Esophagus muscularis mucosa (tissue), 4 donors: ENCODE measurements around the gene NDUFA11. TPM values are rescaled to one million over a fixed set of nuclear protein-coding genes. Genes with fewer than 3 reads are reported as not detected.
A peak's percentile ranks its signal among the peaks of the same experiment; 100 is the strongest.

Experiments
- DNase-seq: peaks from one replicate; pipeline ENCODE4 v3.0.0-alpha.2; 2017; ENCODE audit errors: extremely low spot score
- H3K27ac ChIP-seq, 4 donors: fragments of 200-600 bp; sonication (generic); replicated peaks in 1 of 4; 1 replicate in 3 of 4; 2 replicates in 1 of 4; pipeline ENCODE4 v1.5.1; 2016 to 2019; ENCODE audit warnings: mild to moderate bottlenecking in 1 of 4
- H3K27me3 ChIP-seq, 4 donors: fragments of 200-600 bp; sonication (generic); one replicate each; pipeline versions ENCODE4 v1.5.1 to v1.6.0; 2016 to 2019
- H3K36me3 ChIP-seq, 4 donors: fragments of 200-600 bp; sonication (generic); one replicate each; pipeline ENCODE4 v1.5.1; 2016 to 2019
- H3K4me1 ChIP-seq, 4 donors: fragments of 200-600 bp; sonication (generic); one replicate each; pipeline ENCODE4 v1.5.1; 2016 to 2019
- H3K4me3 ChIP-seq, 4 donors: fragments of 200-600 bp; sonication (generic); 1 replicate in 2 of 4; 2 replicates in 2 of 4; pipeline ENCODE4 v1.5.1; 2016 to 2019; ENCODE audit warnings: mild to moderate bottlenecking in 4 of 4, moderate library complexity in 1 of 4
- H3K9me3 ChIP-seq, 4 donors: fragments of 200-600 bp; sonication (generic); 1 replicate in 3 of 4; 2 replicates in 1 of 4; pipeline ENCODE4 v1.5.1; 2016 to 2019
- CTCF ChIP-seq, 3 experiments: fragments of 200-600 bp in 2 of 3; fragments of 450-650 bp in 1 of 3; sonication (generic) in 2 of 3; IDR thresholded peaks; one replicate each; pipeline ENCODE4 v1.5.1; 2017 to 2019; ENCODE audit warnings: antibody characterized with exemption in 3 of 3, mild to moderate bottlenecking in 2 of 3, moderate library complexity in 1 of 3
- EP300 ChIP-seq: sonication (generic); formaldehyde crosslinking; IDR thresholded peaks from one replicate; pipeline ENCODE4 v1.6.1; 2017; ENCODE audit warnings: antibody characterized with exemption
- POLR2A ChIP-seq: fragments of 450-650 bp; IDR thresholded peaks from one replicate; pipeline ENCODE4 v1.6.1; 2017; ENCODE audit warnings: antibody characterized with exemption, moderate library complexity, mild to moderate bottlenecking, low read depth
- POLR2AphosphoS5 ChIP-seq, 2 donors: sonication (generic); formaldehyde crosslinking; IDR thresholded peaks; one replicate each; pipeline ENCODE4 v1.6.1; 2017; ENCODE audit warnings: antibody characterized with exemption in 2 of 2
- WGBS: methylation state at CpG from one replicate; pipeline ENCODE4 v1.1.5; 2018; 5-methylcytosine and 5-hydroxymethylcytosine counted together
- intact Hi-C: fragments of 100-400 bp; cut with DNase I; formaldehyde crosslinking; loops from one replicate; pipeline ENCODE4 v1.15.1; 2023
- total RNA-seq, 4 donors: library from RNA; depleted of rRNA; stranded (reverse); fragments of >200 nt; gene quantifications; one replicate each; pipeline versions ENCODE4 v1.1.0 to v1.2.1, GENCODE V29; 2016

The NDUFA11 gene
- total RNA-seq, 4 donors from 2014 or later, result 292 to 378 (median 314) TPM

GRCh38 chr19:5918463-5919079 is 15.0 kb upstream of the NDUFA11 start:
- no peak overlapping the region for H3K27ac ChIP-seq
- H3K9me3 ChIP-seq, result no peaks in the 10 kb centered on the region
- H3K4me1 ChIP-seq, result peaks cover 29 to 30% (median 29%) of the 10 kb centered on the region in 4 donors
- no peak for TF ChIP-seq POLR2AphosphoS5 (IDR thresholded peaks at IDR 0.05)
- no peak for TF ChIP-seq EP300
- TF ChIP-seq CTCF (IDR thresholded peaks at IDR 0.05), result no peak
- TF ChIP-seq POLR2A, result no peak
- H3K27me3 ChIP-seq, result no peaks in the 10 kb centered on the region
- no peak for DNase-seq
- intact Hi-C loops, result no loop called here
- peaks cover 69 to 94% (median 93%) of the 10 kb centered on the region in 4 donors for H3K36me3 ChIP-seq
- 97% methylated on average over 6 of the region's 20 CpGs for WGBS
- H3K4me3 ChIP-seq, result no peak overlapping the region

GRCh38 chr19:5917431-5918107 is 14.0 kb upstream of the NDUFA11 start:
- Histone ChIP-seq H3K27me3 (no peaks in the 10 kb centered on the region), H3K9me3 (no peaks in the 10 kb centered on the region), H3K36me3 (peaks cover 59 to 90% (median 83%) of the 10 kb centered on the region in 4 donors), H3K4me1 (peaks cover 29 to 30% (median 29%) of the 10 kb centered on the region in 4 donors), H3K27ac (no peak overlapping the region), H3K4me3 (no peak overlapping the region)
- 91% methylated on average over 13 of the region's 36 CpGs for WGBS
- intact Hi-C loops, result no loop called here
- DNase-seq, result no peak
- TF ChIP-seq POLR2AphosphoS5 (IDR thresholded peaks at IDR 0.05) (no peak), CTCF (IDR thresholded peaks at IDR 0.05) (no peak), POLR2A (no peak), EP300 (no peak)

DNA sequence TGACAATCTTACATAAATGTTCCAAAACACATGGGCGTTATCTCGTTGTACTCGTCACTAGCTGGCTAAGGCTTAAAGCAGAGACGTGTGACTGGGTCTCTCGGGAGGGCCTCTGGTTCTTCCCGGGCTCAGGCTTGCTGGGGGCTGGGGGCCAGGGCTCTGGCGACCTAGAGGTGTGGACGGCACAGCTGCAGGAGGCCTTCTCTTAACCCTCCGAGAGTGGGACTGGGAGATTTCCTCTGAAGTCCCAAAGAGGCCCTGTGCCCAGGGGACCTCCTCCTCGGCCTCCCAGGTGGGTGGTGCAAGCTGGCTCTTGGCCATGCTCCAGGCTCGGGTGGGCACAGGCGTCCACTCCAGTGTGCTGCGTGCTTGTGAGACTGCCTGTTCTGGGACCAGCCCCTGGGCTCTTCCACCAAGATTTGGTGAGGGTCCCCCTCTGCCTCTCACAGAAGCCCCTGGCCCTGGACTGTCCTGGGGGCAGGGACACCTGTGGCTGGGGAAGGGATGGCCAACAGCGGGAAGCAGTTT is 12.7 kb upstream of the NDUFA11 start:
- peak overlapping the region in 1 of 4 donors; percentile 27 for H3K27ac ChIP-seq
- no peaks in the 10 kb centered on the region for H3K9me3 ChIP-seq
- H3K4me3 ChIP-seq, result no peak overlapping the region
- H3K36me3 ChIP-seq, result peaks cover 46 to 79% (median 70%) of the 10 kb centered on the region in 4 donors
- TF ChIP-seq CTCF (IDR thresholded peaks at IDR 0.05) (no peak), POLR2A (no peak), POLR2AphosphoS5 (IDR thresholded peaks at IDR 0.05) (no peak), EP300 (no peak)
- 71% methylated on average over 10 of the region's 14 CpGs for WGBS
- peaks cover 29 to 30% (median 29%) of the 10 kb centered on the region in 4 donors for H3K4me1 ChIP-seq
- H3K27me3 ChIP-seq, result no peaks in the 10 kb centered on the region
- no peak for DNase-seq
- intact Hi-C loops, result no loop called here

DNA sequence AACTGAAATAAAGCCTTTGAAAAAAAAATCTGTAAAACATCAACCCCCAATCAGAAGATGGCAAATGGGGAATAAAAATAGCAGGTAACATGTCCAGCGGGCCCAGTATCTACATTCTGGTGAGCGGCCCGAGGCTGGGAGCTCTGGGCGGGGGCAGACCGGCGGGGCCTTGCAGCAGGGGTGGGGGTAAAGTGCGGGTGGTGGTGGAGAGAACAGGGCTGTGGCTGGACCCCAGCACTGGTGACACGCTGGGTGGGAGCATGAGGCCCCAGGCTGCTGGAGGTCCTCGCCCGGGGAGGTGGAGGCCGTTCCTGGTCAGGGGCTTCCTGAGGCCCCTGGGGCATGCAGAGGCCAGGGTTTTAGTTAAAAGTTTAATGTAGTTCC is 12.2 kb upstream of the NDUFA11 start:
- peaks cover 29 to 30% (median 29%) of the 10 kb centered on the region in 4 donors for H3K4me1 ChIP-seq
- no peaks in the 10 kb centered on the region for H3K27me3 ChIP-seq
- no peak for DNase-seq
- 82% methylated on average over 4 of the region's 11 CpGs for WGBS
- peak overlapping the region in 3 of 4 donors; percentile 55 to 82 (median 62) for H3K27ac ChIP-seq
- TF ChIP-seq POLR2AphosphoS5 (IDR thresholded peaks at IDR 0.05) (no peak), EP300 (no peak), POLR2A (no peak), CTCF (IDR thresholded peaks at IDR 0.05) (no peak)
- no peak overlapping the region for H3K4me3 ChIP-seq
- intact Hi-C loops, result no loop called here
- no peaks in the 10 kb centered on the region for H3K9me3 ChIP-seq
- peaks cover 41 to 74% (median 69%) of the 10 kb centered on the region in 4 donors for H3K36me3 ChIP-seq
